Karpas-422 (cell line): Measurements from ENCODE around the gene MRPS16. TPM values are rescaled to one million over a fixed set of nuclear protein-coding genes. Genes with fewer than 3 reads are reported as not detected.

Experiments used
- DNase-seq: peaks from one replicate; pipeline ENCODE4 v3.0.0-alpha.2; 2015
- H2AFZ ChIP-seq: fragments of 200-600 bp; sonication (generic); 2 replicates; pipeline ENCODE4 v1.6.1; 2014; ENCODE audit warnings: antibody characterized with exemption, low read length, mixed read lengths
- H3K27ac ChIP-seq: fragments of 200-600 bp; sonication (generic); 2 replicates; pipeline ENCODE4 v1.5.1; 2014; ENCODE audit warnings: mild to moderate bottlenecking, low read length, moderate library complexity
- H3K27me3 ChIP-seq: fragments of 200-600 bp; sonication (generic); 2 replicates; pipeline ENCODE4 v1.6.1; 2014; ENCODE audit warnings: low read length, mixed read lengths
- H3K36me3 ChIP-seq: fragments of 200-600 bp; sonication (generic); 2 replicates; pipeline ENCODE4 v1.6.1; 2014; ENCODE audit warnings: low read length, mixed read lengths; ENCODE audit not compliant: insufficient read depth
- H3K4me1 ChIP-seq: fragments of 200-600 bp; sonication (generic); 2 replicates; pipeline ENCODE4 v1.6.1; 2014; ENCODE audit warnings: mild to moderate bottlenecking, low read length, mixed read lengths
- H3K4me2 ChIP-seq: fragments of 200-600 bp; sonication (generic); 2 replicates; pipeline ENCODE4 v1.6.1; 2014; ENCODE audit warnings: low read length, low read depth, mild to moderate bottlenecking; ENCODE audit not compliant: poor library complexity, severe bottlenecking
- H3K4me3 ChIP-seq: fragments of 200-600 bp; sonication (generic); 2 replicates; pipeline ENCODE4 v1.5.1; 2014; ENCODE audit warnings: mild to moderate bottlenecking, antibody characterized with exemption, low read length, mixed read lengths
- H3K79me2 ChIP-seq: fragments of 200-600 bp; sonication (generic); 2 replicates; pipeline ENCODE4 v1.6.1; 2014; ENCODE audit warnings: mild to moderate bottlenecking, low read length, mixed read lengths
- H3K9ac ChIP-seq: fragments of 200-600 bp; sonication (generic); 2 replicates; pipeline ENCODE4 v1.6.0; 2014; ENCODE audit warnings: low read length
- H3K9me2 ChIP-seq: fragments of 200-600 bp; sonication (generic), shearing (Covaris generic); replicated peaks from 2 replicates; pipeline ENCODE4 v1.6.0; 2014; ENCODE audit warnings: mild to moderate bottlenecking, low read length, moderate library complexity; ENCODE audit not compliant: insufficient read depth
- H3K9me3 ChIP-seq: fragments of 300-700, 200-600 bp; sonication (generic); 2 replicates; pipeline ENCODE4 v1.6.1; 2014; ENCODE audit warnings: low read length, mixed read lengths
- H4K20me1 ChIP-seq: fragments of 200-600 bp; sonication (generic); 2 replicates; pipeline ENCODE4 v1.6.1; 2014; ENCODE audit warnings: mild to moderate bottlenecking, antibody characterized with exemption, low read length, low read depth; ENCODE audit not compliant: insufficient read depth
- total RNA-seq: library from RNA; depleted of rRNA; stranded (reverse); fragments of >200 nt; shearing (Covaris generic); gene quantifications from 2 replicates; pipeline ENCODE4 v1.2.3, GENCODE V29; 2014; ENCODE audit warnings: low replicate concordance

Gene MRPS16
- total RNA-seq, 1 experiment from 2014 or later = 88.2 TPM

DNA sequence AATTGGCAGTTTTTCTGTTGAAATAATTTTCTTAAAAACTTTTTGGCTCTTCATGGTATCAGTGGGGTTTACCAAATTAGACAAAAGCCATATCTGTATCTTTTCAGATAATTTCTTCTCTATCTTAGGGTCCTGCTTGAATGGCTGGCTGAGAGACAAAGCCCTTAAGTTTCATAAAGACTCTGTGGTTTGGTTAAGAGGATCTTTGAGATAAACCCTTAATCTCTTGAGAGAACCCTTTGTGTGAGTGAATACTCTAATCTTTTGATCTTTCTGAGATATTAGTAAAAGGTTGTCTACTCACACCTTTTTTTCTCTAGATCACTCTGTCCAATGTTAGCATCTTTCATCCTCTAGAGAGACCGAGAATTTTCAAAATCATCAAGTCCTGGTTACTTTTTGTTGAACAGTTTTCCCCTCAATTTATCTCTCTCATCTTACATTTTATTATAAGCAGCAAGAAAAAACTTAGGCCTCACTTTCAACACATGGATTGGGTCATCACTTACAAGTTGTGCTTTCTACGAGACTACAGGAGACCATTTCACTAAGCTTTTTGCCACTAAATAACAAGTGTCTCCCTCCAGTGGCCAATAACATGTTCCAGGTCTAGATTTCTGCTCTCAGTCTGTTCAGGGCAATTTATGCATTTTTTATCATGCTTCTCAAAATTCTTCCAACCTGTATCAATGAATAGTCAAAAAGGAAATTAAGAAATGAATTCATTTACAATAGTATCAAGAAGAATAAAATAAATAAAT lies 33.8 kb downstream of the MRPS16 start:
- H3K79me2 ChIP-seq = peaks cover 12% of the 10 kb centered on the region; the same call in 1 of the 2 replicates
- H3K27me3 ChIP-seq = no peaks in the 10 kb centered on the region
- no peaks in the 10 kb centered on the region for H3K9me3 ChIP-seq
- H4K20me1 ChIP-seq = no peaks in the 10 kb centered on the region
- H3K4me3 ChIP-seq = no peak overlapping the region
- H2AFZ ChIP-seq = no peak overlapping the region
- H3K4me1 ChIP-seq = peaks cover 12% of the 10 kb centered on the region
- H3K9ac ChIP-seq = no peak overlapping the region
- H3K27ac ChIP-seq = no peak overlapping the region
- peaks cover 21% of the 10 kb centered on the region for H3K36me3 ChIP-seq
- H3K9me2 ChIP-seq = no peaks in the 10 kb centered on the region
- DNase-seq = peak; percentile 82
- no peak overlapping the region for H3K4me2 ChIP-seq

DNA sequence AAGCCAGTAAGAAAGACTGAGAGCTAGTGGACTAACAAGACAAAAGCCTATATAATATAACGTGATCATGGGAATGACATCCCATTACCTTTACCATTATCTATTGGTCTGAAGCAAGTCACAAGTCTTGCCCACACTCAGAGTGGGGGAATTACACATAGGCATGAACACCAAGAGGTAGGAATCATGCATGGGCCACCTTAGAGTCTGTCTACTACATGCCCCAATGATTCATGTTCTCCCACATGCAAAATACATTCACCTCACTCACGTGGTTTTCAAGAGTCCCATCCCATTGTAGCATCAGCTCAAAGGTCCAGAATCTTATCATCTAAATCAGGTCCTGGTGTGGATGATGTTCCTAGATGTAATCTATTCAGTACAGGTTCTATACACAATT lies 34.8 kb downstream of the MRPS16 start:
- H3K79me2 ChIP-seq = peaks cover 12% of the 10 kb centered on the region; the same call in 1 of the 2 replicates
- DNase-seq = no peak
- peaks cover 12% of the 10 kb centered on the region for H3K4me1 ChIP-seq
- no peak overlapping the region for H3K4me2 ChIP-seq
- no peaks in the 10 kb centered on the region for H3K27me3 ChIP-seq
- no peak overlapping the region for H3K4me3 ChIP-seq
- no peaks in the 10 kb centered on the region for H4K20me1 ChIP-seq
- no peak overlapping the region for H3K27ac ChIP-seq
- no peak overlapping the region for H3K9ac ChIP-seq
- H3K36me3 ChIP-seq = peaks cover 21% of the 10 kb centered on the region
- no peaks in the 10 kb centered on the region for H3K9me2 ChIP-seq
- H3K9me3 ChIP-seq = no peaks in the 10 kb centered on the region
- no peak overlapping the region for H2AFZ ChIP-seq

- Histone ChIP-seq H2AFZ (no peak overlapping the region), H4K20me1 (no peaks in the 10 kb centered on the region), H3K79me2 (peaks cover 12% of the 10 kb centered on the region; the same call in 1 of the 2 replicates), H3K4me2 (no peak overlapping the region), H3K27ac (no peak overlapping the region), H3K36me3 (peaks cover 21% of the 10 kb centered on the region), H3K4me1 (peaks cover 12% of the 10 kb centered on the region), H3K9ac (no peak overlapping the region), H3K9me3 (no peaks in the 10 kb centered on the region), H3K4me3 (no peak overlapping the region), H3K27me3 (no peaks in the 10 kb centered on the region), H3K9me2 (no peaks in the 10 kb centered on the region)
- no peak for DNase-seq
Measured at GRCh38 chr10:73215749-73216148, 36.7 kb downstream of the MRPS16 start.

DNA sequence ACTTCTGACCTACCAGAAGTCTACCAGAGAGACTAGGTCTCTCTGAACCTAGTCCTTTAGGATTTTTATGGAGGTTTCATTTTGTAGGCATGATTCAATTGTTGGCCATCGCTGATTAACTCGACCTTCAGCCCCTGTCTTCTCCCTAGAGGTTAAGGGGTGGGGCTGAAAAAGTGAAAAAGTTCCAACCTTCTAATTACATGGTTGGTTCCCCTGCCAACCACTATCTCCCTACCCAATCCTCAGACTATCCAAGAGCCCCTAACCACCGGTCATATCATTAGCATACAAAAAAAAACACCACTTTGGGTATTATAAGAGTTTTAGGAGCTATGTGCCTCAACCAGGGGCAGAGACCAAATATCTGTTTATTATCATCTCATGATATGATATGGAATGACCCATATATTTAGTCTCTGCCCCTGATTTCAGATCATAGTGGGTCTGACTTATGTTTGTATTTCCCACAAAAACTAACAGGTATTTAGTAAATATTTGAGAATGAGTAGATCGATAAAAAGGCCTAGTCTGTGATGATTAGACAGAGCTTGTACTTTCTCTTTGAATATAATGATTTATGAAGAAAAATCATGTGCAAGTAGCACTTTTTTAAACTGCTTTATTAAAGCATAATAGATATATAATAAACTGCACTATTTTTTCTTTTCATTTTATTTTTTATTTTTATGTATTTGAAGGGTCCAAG lies 41.2 kb downstream of the MRPS16 start:
- H3K79me2 ChIP-seq = peaks cover 12% of the 10 kb centered on the region; the same call in 1 of the 2 replicates
- DNase-seq = no peak
- no peaks in the 10 kb centered on the region for H3K9me3 ChIP-seq
- H3K36me3 ChIP-seq = peaks cover 12% of the 10 kb centered on the region; the same call in 1 of the 2 replicates
- no peaks in the 10 kb centered on the region for H3K27me3 ChIP-seq
- no peak overlapping the region for H3K4me3 ChIP-seq
- no peak overlapping the region for H3K4me2 ChIP-seq
- no peaks in the 10 kb centered on the region for H3K4me1 ChIP-seq
- H4K20me1 ChIP-seq = no peaks in the 10 kb centered on the region
- no peak overlapping the region for H3K27ac ChIP-seq
- H3K9ac ChIP-seq = no peak overlapping the region
- H3K9me2 ChIP-seq = no peaks in the 10 kb centered on the region
- H2AFZ ChIP-seq = no peak overlapping the region

GRCh38 chr10:73210395-73211105 lies 41.9 kb downstream of the MRPS16 start:
- no peak for DNase-seq
- H3K4me3 ChIP-seq = no peak overlapping the region
- H3K9ac ChIP-seq = no peak overlapping the region
- H3K27me3 ChIP-seq = no peaks in the 10 kb centered on the region
- no peak overlapping the region for H3K27ac ChIP-seq
- peaks cover 5% of the 10 kb centered on the region; the same call in 1 of the 2 replicates for H3K36me3 ChIP-seq
- no peak overlapping the region for H2AFZ ChIP-seq
- no peaks in the 10 kb centered on the region for H3K4me1 ChIP-seq
- H3K9me3 ChIP-seq = no peaks in the 10 kb centered on the region
- peaks cover 8% of the 10 kb centered on the region; the same call in 1 of the 2 replicates for H3K79me2 ChIP-seq
- H3K9me2 ChIP-seq = no peaks in the 10 kb centered on the region
- H3K4me2 ChIP-seq = no peak overlapping the region
- no peaks in the 10 kb centered on the region for H4K20me1 ChIP-seq

- Histone ChIP-seq H3K4me3 (no peak overlapping the region), H3K79me2 (peaks cover 5% of the 10 kb centered on the region; the same call in 1 of the 2 replicates), H3K9me3 (no peaks in the 10 kb centered on the region), H3K9ac (no peak overlapping the region), H3K27me3 (no peaks in the 10 kb centered on the region), H3K27ac (no peak overlapping the region), H3K9me2 (no peaks in the 10 kb centered on the region), H2AFZ (no peak overlapping the region), H3K4me1 (no peaks in the 10 kb centered on the region), H3K36me3 (peaks cover 5% of the 10 kb centered on the region; the same call in 1 of the 2 replicates), H3K4me2 (no peak overlapping the region), H4K20me1 (no peaks in the 10 kb centered on the region)
- DNase-seq = no peak
Measured at GRCh38 chr10:73209705-73210104, 42.7 kb downstream of the MRPS16 start.

GRCh38 chr10:73207883-73208282 lies 44.6 kb downstream of the MRPS16 start:
- H3K79me2 ChIP-seq = no peaks in the 10 kb centered on the region
- no peaks in the 10 kb centered on the region for H3K27me3 ChIP-seq
- H3K4me1 ChIP-seq = no peaks in the 10 kb centered on the region
- no peak overlapping the region for H3K4me2 ChIP-seq
- no peak overlapping the region for H3K9ac ChIP-seq
- H3K9me3 ChIP-seq = no peaks in the 10 kb centered on the region
- H3K4me3 ChIP-seq = no peak overlapping the region
- H4K20me1 ChIP-seq = no peaks in the 10 kb centered on the region
- H3K27ac ChIP-seq = no peak overlapping the region
- H2AFZ ChIP-seq = no peak overlapping the region
- H3K9me2 ChIP-seq = no peaks in the 10 kb centered on the region
- H3K36me3 ChIP-seq = peaks cover 8% of the 10 kb centered on the region; the same call in 1 of the 2 replicates
- DNase-seq = no peak

DNA sequence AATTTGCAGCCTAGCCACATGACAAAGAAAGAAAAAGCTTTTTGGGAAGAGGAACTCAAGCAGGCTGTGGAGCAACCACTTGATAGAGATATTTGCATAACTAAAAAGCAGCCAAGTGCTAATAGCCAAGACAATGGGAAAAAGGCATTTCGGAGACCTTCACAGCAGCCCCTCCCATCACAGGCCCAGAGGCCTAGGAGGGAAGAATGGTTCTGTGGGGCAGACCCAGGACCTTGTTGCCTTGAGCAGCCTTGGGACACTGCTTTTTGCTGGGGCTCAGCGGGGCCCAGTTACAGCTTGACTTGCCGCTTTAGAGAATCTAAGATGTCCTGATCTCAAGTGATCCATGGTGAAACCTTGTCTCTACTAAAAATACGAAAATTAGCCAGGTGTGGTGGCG lies 46.1 kb downstream of the MRPS16 start:
- H3K4me2 ChIP-seq = no peak overlapping the region
- H3K79me2 ChIP-seq = no peaks in the 10 kb centered on the region
- no peaks in the 10 kb centered on the region for H3K9me3 ChIP-seq
- H3K4me1 ChIP-seq = no peaks in the 10 kb centered on the region
- DNase-seq = no peak
- no peak overlapping the region for H2AFZ ChIP-seq
- H3K4me3 ChIP-seq = no peak overlapping the region
- H3K27me3 ChIP-seq = no peaks in the 10 kb centered on the region
- no peak overlapping the region for H3K9ac ChIP-seq
- H4K20me1 ChIP-seq = no peaks in the 10 kb centered on the region
- H3K36me3 ChIP-seq = peaks cover 8% of the 10 kb centered on the region; the same call in 1 of the 2 replicates
- no peak overlapping the region for H3K27ac ChIP-seq
- no peaks in the 10 kb centered on the region for H3K9me2 ChIP-seq
